D721Med (cell line): ENCODE measurements around the gene CAMK2N2.

Source experiments
- DNase-seq: peaks from one replicate; pipeline ENCODE4 v3.0.0; 2011; ENCODE audit warnings: low spot score; ENCODE audit not compliant: insufficient read length
- FAIRE-seq: peaks from 2 replicates; lab custom pipeline; 2011; peaks lifted over from hg19 to GRCh38; lab: Jason Lieb, UNC
- CTCF ChIP-seq: IDR thresholded peaks from 2 replicates; pipeline ENCODE4 v1.5.1; 2012; ENCODE audit warnings: mild to moderate bottlenecking, control low read depth; ENCODE audit not compliant: insufficient read depth; ENCODE audit errors: missing control alignments

The CAMK2N2 gene

GRCh38 chr3:184289426-184289938, 28.1 kb upstream of the CAMK2N2 start:
- DNase-seq (peak; percentile 76), FAIRE-seq (no peak)
- TF ChIP-seq CTCF = peak; percentile 75

- DNase-seq (peak; percentile 91), FAIRE-seq (no peak)
- peak; percentile 72 for TF ChIP-seq CTCF
These were observed 23.3 kb upstream of the CAMK2N2 start for GRCh38 chr3:184284696-184285095.

DNA sequence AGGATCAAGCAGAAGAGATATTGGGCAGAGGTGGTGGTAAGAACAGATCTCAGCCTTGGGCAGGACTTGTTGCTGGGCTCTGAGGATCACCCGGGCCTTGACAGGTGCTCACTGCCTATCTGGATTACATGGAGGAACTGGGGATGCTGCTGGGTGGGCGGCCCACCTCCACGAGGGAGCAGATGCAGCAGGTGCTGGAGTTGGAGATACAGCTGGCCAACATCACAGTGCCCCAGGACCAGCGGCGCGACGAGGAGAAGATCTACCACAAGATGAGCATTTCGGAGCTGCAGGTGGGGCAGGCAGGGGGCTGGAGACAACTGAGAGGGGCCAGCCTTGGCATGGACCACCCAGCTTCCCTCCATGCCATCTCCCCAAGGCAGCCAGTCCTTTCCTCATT, 22.3 kb upstream of the CAMK2N2 start:
- no peak for TF ChIP-seq CTCF
- FAIRE-seq (no peak), DNase-seq (no peak)

GRCh38 chr3:184282941-184283340, 21.6 kb upstream of the CAMK2N2 start:
- no peak for DNase-seq
- no peak for TF ChIP-seq CTCF
- FAIRE-seq = no peak

DNA sequence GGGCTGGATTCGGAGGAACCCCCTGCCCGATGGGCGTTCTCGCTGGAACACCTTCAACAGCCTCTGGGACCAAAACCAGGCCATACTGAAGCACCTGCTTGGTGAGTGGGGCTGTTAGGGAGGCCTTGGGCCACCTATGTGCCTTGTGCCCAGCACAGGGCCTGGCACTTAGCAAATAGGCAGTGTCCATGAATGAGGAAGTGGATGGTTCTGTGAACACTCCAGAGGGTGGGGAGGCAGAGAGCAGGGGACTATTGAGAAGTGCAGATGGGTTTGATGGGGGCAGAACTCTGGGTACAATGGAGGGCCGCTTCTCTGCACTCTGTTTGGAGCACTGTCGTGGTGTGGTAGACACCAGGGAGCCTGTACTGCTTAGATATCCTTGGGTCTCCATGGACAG, 16.0 kb upstream of the CAMK2N2 start:
- no peak for FAIRE-seq
- TF ChIP-seq CTCF = no peak
- no peak for DNase-seq

GRCh38 chr3:184275961-184276910, 14.9 kb upstream of the CAMK2N2 start, which contains the start of gene ECE2:
Gene ECE2, plus strand, starts transcription at chr3:184276022. Its CDS starts 132 bp downstream, at chr3:184276154.
- DNase-seq (no peak), FAIRE-seq (no peak)
- TF ChIP-seq CTCF = no peak

DNA sequence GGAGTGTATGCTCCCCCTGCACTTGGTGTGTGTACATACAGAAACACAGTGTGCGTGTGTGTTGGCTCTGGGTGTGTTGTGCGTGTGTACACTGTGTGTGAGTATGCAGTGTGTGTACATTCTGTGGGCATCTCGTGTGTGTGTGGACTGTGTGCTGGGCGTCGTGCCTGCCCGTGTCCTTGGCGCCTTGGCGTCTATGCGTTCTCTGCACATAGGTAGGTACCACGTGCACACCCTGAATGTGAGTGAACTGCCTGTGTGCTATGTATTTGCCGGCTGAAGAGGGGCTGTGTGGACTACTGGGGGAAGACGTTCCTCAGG, 14.0 kb upstream of the CAMK2N2 start:
- FAIRE-seq (no peak), DNase-seq (no peak)
- TF ChIP-seq CTCF = no peak
